Left renal cortex interstitium (tissue), 4 donors: ENCODE measurements around the gene ENDOU. TPM values are rescaled to one million over a fixed set of nuclear protein-coding genes. Genes with fewer than 3 reads are reported as not detected.
A peak's percentile ranks its signal among the peaks of the same experiment; 100 is the strongest.
"Not testable (repeated sequence)": the region's sequence is repeated elsewhere in the genome, so short reads cannot be mapped to it uniquely, and the experiment has no call there.

ENCODE experiments used
- DNase-seq, 4 donors: peaks; one replicate each; pipeline ENCODE4 v3.0.0-alpha.2; 2013; ENCODE audit warnings: low read depth in 4 of 4, low spot score in 2 of 4, missing footprints in 1 of 4
- polyA plus RNA-seq, 4 donors: library from polyadenylated mRNA; unstranded; fragments of 120-200 nt; gene quantifications; one replicate each; pipeline ENCODE4 v1.2.1, GENCODE V29; 2013; ENCODE audit not compliant: insufficient read length in 4 of 4

The ENDOU gene
- polyA plus RNA-seq, 4 donors, result 0.13 to 0.49 (median 0.38) TPM

DNA sequence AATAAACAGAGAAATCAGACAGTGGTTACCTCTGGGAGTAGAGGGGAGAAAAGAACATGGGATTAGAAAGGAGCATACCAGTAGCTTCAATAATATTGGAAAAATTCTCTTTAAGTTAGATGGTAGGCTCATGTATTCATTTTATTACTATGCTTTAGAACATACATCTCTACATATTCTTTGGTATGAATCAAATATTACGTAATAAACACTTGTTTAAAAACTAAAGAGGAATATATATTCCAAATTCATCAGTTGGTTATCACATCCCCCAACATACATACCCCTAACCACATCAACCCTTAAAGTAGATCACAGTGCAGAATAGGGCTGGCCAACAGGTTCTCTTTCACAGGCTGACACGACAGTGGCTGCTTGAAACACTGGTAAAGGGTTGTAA, 25.0 kb downstream of the ENDOU start:
- no peak for DNase-seq

GRCh38 chr12:47698631-47699030, 26.7 kb downstream of the ENDOU start:
- no peak for DNase-seq

DNA sequence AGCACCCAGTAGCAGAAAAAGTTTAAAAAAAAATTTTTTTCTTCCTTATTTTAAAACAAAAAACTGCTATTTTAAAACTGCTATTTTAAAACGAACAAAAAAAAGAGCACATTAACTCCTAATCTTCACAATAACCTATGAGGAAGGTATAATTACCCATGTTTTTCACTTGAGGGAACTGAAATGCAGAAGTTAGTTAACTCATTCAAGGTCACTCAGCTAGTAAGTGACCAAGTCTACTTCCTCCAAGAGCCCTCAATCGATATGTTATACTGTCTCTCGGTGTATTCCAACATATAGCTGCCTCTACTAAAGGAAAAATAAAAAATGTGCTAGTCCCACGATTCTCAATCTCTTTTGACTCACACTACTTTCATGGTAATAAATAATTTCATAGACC, 27.2 kb downstream of the ENDOU start:
- DNase-seq, result no peak

GRCh38 chr12:47689215-47689614, 36.1 kb downstream of the ENDOU start:
- no peak for DNase-seq

DNA sequence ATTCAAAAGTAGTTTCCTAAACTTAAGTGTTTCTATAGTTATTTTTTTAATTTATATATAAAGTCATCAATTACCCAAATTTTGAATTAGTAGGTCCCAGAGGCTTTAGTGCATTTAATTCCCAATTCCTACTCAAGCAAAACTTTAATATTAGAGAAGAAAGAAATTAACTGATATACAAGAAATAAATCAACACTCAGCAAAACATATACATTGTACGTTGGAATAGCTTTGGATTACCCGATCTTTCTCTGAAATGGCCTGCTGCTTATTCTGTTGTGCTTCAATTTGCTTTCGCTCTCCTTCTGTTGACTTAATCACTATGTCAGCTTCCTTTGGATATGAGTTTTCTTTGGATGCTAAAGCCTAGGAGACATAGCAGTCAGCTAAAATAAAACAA, 37.7 kb downstream of the ENDOU start:
- DNase-seq, result no peak

GRCh38 chr12:47686645-47687240, 38.5 kb downstream of the ENDOU start:
- peak in 2 of 4 donors; percentile 9 to 13 for DNase-seq

GRCh38 chr12:47679785-47680184, 45.5 kb downstream of the ENDOU start:
- DNase-seq, result no peak

DNA sequence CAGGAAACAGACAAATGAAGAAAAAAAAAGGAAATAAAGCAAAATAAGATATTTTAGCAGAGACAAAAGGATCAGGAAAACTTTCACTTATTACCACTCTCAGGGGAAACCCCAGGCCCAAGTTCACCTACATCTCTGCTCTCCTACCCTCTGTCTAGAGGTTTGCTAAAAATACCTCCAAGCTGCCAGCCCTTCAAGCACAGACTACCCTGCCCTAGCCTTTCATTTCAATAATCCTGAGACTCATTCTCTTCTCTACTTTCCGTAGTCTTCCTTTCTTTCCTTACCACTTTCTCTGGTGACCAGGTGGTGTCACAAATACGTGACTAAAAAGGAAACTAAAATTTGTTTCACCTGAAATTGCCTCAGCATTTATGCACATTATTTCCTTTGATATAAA, 53.2 kb downstream of the ENDOU start:
- DNase-seq, result no peak

- DNase-seq, result not testable (repeated sequence)
Measured at GRCh38 chr12:47667935-47668334, 57.4 kb downstream of the ENDOU start.

Other genes with a start within 250 kb of the ENDOU start
- gene RPAP3, start 19.5 kb downstream of the ENDOU start, polyA plus RNA-seq, result 10 to 100 TPM; 41.2 to 52.3 (median 46.8) TPM
- gene RAPGEF3, start 33.4 kb upstream of the ENDOU start, polyA plus RNA-seq, result 100 to 1,000 TPM in 1 of 4 donors, 10 to 100 TPM in 3; 49.6 to 112 (median 76.2) TPM
- 10 to 100 TPM; 49.1 to 67.0 (median 58.8) TPM for gene SLC48A1, start 47.7 kb upstream of the ENDOU start, polyA plus RNA-seq
- gene HDAC7, start 94.4 kb upstream of the ENDOU start, polyA plus RNA-seq, result 100 to 1,000 TPM in 1 of 4 donors, 10 to 100 TPM in 3; 67.6 to 111 (median 76.2) TPM
- gene VDR, start 179.5 kb upstream of the ENDOU start, polyA plus RNA-seq, result 1 to 10 TPM; 3.0 to 5.7 (median 3.6) TPM
- 100 to 1,000 TPM; 128 to 130 (median 130) TPM for gene TMEM106C, start 238.1 kb upstream of the ENDOU start, polyA plus RNA-seq